Measurements from ENCODE around the gene FGD2. TPM values are rescaled to one million over a fixed set of nuclear protein-coding genes. Genes with fewer than 3 reads are reported as not detected.
A peak's percentile ranks its signal among the peaks of the same experiment; 100 is the strongest.

FGD2 gene
- total and polyA plus RNA-seq, 10 of the 15 experiments (the other 5 are each of a cell fraction or from before 2014, with no cell fraction given) = 5.2 to 88.1 (median 33.2) TPM

DNA sequence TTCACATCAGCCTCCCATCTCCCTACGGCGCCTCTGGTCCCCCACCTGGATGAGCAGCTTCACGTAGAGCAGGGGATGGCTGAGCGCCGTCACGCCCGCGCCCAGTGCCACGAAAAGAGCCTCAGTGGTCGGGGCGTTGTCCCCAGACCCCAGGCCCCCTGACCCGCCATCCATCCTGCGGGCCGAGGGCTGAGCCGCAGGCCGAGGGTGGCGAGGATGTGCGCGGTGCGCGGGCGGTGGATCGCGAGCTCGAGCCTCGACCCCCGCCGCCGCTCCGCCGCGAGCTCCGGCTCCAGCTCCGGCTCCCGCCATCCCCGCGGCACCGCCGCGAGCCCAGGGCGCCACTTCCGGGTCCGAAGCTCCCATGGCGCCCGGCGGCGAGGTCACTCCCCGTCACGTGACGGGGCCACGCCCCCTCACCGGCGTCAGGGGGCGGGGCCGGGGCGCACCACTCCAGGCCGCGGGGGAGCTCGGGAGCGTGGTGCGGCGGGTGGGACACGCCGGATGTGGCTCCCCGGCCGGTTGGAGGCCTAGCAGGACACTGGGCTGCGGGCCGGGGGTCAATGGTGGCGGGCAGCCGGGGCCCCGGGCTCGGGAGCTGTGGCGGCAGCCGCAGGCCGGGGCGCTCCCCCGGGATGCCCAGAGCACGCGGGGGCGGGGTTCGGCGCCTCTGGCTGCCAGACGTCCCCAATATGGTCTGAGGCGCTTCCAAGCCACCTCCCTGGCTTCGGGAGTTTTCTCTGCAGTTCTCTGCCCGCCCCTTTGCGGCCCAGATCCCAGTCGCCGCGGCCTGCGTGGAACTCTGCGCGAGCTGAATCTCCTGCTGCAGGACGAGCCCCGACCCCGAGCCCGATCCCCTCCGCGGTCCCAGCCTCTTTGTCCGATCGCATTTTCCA, 19.4 kb upstream of the FGD2 start, which contains the start of gene MTCH1 (continued):
- no peak for TF ChIP-seq REST (IDR thresholded peaks at IDR 0.05; ENCODE audit: low read depth, low read length)
- no peak for TF ChIP-seq ETV6 (conservative IDR thresholded peaks at IDR 0.05 in 1 of 2, IDR thresholded peaks at IDR 0.05 in 1 of 2; ENCODE audit: borderline replicate concordance in 1 of 2, low read depth in 1 of 2)
- no peak for TF ChIP-seq ZBED1 (IDR thresholded peaks at IDR 0.05; ENCODE audit: borderline replicate concordance)
- TF ChIP-seq, protein P1, sequence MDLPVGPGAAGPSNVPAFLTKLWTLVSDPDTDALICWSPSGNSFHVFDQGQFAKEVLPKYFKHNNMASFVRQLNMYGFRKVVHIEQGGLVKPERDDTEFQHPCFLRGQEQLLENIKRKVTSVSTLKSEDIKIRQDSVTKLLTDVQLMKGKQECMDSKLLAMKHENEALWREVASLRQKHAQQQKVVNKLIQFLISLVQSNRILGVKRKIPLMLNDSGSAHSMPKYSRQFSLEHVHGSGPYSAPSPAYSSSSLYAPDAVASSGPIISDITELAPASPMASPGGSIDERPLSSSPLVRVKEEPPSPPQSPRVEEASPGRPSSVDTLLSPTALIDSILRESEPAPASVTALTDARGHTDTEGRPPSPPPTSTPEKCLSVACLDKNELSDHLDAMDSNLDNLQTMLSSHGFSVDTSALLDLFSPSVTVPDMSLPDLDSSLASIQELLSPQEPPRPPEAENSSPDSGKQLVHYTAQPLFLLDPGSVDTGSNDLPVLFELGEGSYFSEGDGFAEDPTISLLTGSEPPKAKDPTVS (IDR thresholded peaks at IDR 0.05; ENCODE audit: low read depth, low read length) = peak; percentile 35; the same call in 1 of the 2 replicates
- peak; percentile 93; the same call in 1 of the 2 replicates for TF ChIP-seq ATF3 (IDR thresholded peaks at IDR 0.05; ENCODE audit: borderline replicate concordance, extremely low read depth, low read depth, low read length)
- TF ChIP-seq BMI1 (IDR thresholded peaks at IDR 0.05; ENCODE audit: borderline replicate concordance) = no peak
- peak; percentile 56 for TF ChIP-seq CREB1 (IDR thresholded peaks at IDR 0.05; ENCODE audit: low read depth)
- TF ChIP-seq, protein P2, sequence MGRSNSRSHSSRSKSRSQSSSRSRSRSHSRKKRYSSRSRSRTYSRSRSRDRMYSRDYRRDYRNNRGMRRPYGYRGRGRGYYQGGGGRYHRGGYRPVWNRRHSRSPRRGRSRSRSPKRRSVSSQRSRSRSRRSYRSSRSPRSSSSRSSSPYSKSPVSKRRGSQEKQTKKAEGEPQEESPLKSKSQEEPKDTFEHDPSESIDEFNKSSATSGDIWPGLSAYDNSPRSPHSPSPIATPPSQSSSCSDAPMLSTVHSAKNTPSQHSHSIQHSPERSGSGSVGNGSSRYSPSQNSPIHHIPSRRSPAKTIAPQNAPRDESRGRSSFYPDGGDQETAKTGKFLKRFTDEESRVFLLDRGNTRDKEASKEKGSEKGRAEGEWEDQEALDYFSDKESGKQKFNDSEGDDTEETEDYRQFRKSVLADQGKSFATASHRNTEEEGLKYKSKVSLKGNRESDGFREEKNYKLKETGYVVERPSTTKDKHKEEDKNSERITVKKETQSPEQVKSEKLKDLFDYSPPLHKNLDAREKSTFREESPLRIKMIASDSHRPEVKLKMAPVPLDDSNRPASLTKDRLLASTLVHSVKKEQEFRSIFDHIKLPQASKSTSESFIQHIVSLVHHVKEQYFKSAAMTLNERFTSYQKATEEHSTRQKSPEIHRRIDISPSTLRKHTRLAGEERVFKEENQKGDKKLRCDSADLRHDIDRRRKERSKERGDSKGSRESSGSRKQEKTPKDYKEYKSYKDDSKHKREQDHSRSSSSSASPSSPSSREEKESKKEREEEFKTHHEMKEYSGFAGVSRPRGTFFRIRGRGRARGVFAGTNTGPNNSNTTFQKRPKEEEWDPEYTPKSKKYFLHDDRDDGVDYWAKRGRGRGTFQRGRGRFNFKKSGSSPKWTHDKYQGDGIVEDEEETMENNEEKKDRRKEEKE (IDR thresholded peaks at IDR 0.05) = peak; percentile 96
- TF ChIP-seq CBFB (IDR thresholded peaks at IDR 0.05; ENCODE audit: low read depth) = no peak
- no peak; the same call in 1 of the 2 replicates for TF ChIP-seq ZNF217 (IDR thresholded peaks at IDR 0.05)
- peak; percentile 78 for TF ChIP-seq E4F1 (IDR thresholded peaks at IDR 0.05; ENCODE audit: borderline replicate concordance, partially characterized antibody)
- TF ChIP-seq IRF5 (IDR thresholded peaks at IDR 0.05; ENCODE audit: borderline replicate concordance) = no peak
